NCI-H748 treated with DMSO at 0.1 percent for 48 hours (cell line): Measurements from ENCODE around the gene CRYL1.

Experiments
- DNase-seq: peaks from one replicate; lab custom pipeline; 2025; lab: John Stamatoyannopoulos, UW

Gene CRYL1

DNA sequence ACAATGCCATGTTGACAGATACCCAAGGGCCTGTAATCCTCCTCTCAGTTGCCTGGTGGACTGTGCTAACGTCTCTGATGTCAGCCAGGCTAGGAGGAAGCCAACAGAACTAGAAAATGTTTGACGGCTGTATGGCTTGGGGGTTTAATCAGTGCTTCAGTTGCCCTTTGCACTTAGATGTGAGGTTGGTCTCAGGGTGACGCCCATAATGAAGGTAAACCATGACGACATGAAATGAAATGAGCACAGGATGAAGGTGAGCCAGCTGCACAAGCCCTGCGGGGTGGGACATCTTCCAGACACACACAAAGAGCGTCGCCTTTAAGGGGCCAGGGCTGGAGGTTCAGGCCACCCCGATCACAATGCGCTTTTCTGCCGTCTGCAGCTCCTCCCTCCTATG lies 127.2 kb downstream of the CRYL1 start:
- DNase-seq, result no peak

- no peak for DNase-seq
Measured at GRCh38 chr13:20397896-20398295, 127.8 kb downstream of the CRYL1 start.

DNA sequence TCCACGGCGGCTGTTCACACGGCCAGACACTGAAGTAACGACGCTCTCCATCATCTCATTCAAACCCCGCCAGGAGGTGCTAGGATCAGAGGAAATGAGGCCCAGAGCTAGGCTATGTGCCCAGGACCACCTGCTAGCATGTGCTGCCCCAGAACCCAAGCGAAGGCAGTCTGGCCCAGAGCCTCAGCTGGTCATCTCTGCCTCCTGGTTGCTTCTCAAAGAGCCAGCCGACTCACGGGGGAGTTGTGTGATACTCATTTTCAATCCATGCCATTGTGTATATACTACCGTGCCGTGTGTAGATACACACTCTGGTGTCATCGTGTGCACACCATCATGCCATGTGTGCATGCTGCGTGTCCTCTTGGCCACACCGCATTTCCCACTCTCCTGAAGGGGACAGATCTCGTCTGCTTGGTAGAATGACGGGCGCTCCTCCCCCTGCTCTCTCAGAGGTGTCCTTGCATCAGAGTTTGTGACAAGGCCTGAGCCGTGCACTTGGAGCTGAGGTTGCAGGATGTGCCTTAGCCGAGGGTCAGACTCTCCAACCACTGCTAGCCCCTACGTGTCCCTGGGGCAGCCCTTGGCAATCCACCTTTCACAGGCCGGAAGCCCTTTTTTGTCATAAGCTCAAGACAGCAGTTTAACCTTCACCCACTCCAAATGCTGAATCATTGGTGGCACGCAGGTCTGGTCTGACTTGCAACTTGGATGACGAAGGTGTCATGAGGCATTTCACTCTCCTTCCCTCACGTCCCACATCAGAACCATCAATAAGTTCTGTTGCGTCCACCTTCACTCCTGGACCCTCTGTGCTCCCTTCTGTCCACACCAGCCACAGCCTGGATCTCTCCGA lies 130.4 kb downstream of the CRYL1 start:
- no peak for DNase-seq

- no peak for DNase-seq
Measured at GRCh38 chr13:20394506-20394905, 131.2 kb downstream of the CRYL1 start.

DNA sequence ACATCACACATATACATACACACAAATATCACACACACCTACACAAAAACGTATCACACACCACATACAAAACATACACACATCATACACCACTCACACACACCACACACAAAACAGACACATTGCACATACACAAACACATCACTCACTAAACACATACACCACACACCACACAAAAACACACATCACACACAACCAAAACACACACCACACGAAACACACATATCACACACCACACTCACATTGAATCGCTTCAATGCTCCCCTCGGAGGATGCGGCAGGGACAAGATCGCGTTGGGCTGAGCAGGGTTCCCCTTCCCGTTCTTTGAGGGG lies 131.5 kb downstream of the CRYL1 start:
- DNase-seq, result no peak

- no peak for DNase-seq
Measured at GRCh38 chr13:20393273-20394168, 132.1 kb downstream of the CRYL1 start.

- no peak for DNase-seq
Measured at GRCh38 chr13:20392530-20392929, 133.1 kb downstream of the CRYL1 start.

GRCh38 chr13:20391597-20392452 lies 133.8 kb downstream of the CRYL1 start:
- no peak for DNase-seq

- no peak for DNase-seq
Measured at GRCh38 chr13:20390526-20391175, 135.0 kb downstream of the CRYL1 start.

DNA sequence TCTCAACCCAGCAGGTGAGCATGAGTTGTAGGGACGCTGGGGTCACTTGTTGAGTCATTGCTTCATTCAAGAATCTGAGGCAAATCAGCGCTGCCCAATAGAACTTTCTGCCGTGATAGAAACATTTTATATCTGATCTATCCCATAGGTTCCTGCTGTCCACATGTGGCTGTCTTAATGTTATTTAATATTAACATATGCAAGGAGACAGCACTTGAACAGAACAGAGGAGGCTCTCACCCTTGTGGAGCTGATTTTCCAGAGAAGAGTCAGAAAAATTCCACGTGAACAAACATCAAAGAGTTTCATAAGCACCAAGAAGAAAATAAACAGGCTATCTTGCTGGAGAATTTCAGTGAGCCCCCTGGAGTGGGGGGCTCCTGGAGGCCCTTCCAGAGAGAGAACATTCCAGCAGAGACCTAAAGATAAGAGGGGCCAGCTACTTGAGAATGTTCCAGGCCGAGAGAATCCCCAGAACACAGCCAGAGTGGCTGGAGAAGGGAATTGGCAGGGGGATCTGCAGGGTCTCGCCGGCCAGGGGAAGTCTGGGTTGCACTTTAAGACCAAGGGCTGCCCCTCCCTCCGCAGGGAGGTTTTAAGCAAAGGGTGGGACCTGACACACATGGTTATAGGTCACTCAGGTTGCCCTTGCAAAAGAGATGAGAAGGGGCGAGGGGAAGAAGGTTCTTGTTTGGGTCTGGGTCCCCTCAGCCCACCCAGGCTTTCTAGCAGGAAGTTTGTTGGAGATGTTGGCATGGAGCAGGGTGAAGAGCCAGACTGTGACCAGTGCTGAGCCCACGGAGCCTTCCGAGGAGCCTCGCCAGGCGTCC lies 135.7 kb downstream of the CRYL1 start:
- no peak for DNase-seq

DNA sequence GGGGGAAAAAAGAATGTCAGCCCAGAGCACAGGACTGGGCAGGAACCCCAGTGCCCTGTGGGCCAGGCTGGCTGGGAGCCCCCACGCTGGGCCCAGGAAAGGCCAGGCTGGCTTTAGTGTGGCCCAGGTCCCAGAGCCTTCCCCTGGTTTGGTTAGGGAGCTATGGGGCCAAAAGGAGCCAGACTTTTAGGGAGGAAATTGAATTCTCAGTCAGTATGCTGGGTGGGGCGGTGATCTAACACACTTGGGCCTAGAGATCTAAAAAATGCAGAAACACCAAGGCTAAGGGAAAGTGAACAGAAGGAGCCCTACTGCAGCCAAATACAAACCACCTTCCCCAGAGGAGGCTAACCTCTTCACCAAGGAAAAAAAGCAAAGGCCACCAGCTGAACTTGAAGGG lies 137.5 kb downstream of the CRYL1 start:
- no peak for DNase-seq

DNA sequence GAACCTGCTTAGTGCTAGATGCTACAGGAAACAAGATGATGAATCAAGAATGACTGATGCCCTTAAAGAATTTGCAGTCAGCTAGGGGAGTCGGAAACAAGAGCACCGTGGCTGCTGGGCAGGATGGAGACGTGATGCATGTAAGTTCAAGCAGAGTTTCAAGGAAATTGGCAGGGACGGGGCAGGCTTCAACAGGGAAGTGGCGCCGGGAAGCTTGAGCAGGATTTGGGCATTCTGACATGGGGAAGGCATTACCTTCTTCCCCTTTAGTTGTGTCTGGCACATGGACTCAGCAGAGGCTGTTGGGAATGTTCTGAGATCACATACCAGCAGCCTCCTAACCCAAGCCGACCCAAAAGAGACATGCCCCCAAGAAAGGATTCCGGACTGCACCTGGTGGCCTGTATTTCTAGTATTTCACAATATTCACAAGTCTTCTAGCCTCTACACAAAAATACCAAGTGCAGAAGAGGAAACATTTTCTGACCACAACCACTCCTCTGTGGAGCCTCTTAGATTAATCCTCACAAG lies 138.2 kb downstream of the CRYL1 start:
- no peak for DNase-seq

GRCh38 chr13:20387006-20387405 lies 138.7 kb downstream of the CRYL1 start:
- DNase-seq, result no peak

- peak; percentile 49 for DNase-seq
Measured at GRCh38 chr13:20383058-20383457, 142.6 kb downstream of the CRYL1 start.

DNA sequence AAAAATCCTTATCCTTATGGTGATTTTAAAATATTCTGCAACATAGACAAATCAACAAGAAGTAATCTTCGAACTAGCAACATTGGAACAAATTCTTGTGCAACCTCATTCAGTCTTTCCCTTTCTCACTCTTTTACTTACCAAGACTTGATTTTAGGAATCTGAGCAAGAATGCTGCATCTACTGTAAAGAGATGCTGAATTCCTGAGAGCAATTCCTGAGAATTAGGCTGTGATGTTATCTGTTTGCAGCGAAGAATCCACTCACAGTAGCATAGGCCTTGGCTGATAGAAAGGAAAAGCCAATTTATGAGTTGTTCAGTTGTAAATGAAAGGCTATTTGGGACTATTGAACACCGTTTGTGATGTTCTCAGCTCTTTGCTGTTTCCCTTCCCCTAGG lies 144.3 kb downstream of the CRYL1 start:
- DNase-seq, result no peak

DNA sequence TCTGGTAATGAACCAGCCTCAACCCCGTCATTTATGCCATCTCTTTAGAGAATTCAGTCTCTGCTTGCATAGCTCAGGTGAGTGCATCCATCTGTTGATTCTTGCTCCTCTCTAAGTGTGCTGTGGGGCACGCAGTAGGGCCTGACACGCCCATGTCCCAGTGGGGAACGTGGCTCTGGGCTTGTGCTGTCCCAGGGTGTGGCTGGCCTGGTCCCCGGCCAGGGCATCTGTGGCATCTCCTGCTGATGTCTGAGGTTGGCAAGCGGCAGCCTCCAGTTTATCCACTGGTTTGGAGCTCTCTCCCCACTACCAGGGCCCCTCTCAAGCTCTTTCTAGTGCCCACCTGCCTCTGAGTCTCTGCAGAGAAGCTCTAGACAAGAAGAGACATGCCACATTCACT lies 146.9 kb downstream of the CRYL1 start:
- DNase-seq, result no peak

GRCh38 chr13:20377720-20378119 lies 147.9 kb downstream of the CRYL1 start:
- DNase-seq, result no peak

- no peak for DNase-seq
Measured at GRCh38 chr13:20375871-20376270, 149.8 kb downstream of the CRYL1 start.

DNA sequence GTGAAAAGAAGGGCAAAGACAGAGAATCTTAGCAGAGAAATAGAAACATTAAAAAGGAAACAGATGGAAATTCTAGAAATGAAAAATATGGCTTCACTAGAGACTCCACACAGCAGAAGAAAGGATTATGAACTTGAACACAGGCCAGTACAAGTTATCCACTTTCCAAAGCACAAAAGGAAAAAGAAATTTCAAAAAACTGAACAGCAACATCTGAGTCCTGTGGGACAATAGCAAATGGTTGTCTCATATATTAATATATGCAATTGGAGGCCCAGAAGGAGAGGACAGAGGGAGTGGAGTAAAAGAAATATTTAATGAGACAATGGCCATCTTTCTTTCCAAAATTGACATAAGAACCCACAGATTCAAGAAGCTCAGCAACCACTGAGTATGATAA lies 151.8 kb downstream of the CRYL1 start:
- DNase-seq, result no peak

DNA sequence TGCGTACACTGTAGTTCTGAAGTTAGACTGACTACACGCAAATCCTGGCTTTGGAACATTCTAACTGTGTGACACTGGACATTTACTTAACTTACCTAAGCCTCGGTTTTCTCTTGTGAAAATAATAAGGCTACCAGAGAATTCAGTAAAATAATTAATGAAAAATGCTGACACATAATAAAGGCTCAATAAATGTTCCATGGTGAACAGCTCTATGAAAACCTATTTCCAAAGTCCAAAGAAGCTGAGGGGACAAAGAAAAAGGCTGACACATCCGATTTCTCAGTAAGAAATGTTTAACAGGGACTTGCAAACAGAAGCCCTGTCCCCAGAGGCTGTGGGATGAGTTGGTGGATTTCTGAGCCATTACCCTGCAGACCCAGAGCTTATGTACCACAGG lies 153.8 kb downstream of the CRYL1 start:
- no peak for DNase-seq
